K562 (cell line): ENCODE data around the gene C6orf47. TPM values are rescaled to one million over a fixed set of nuclear protein-coding genes. Genes with fewer than 3 reads are reported as not detected.
A peak's percentile ranks its signal among the peaks of the same experiment; 100 is the strongest.

ENCODE experiments used
- CSDE1 ChIP-seq, 2 experiments: fragments of 450-650 bp; IDR thresholded peaks; 2 replicates each; pipeline ENCODE4 v1.6.1; 2016; ENCODE audit warnings: mild to moderate bottlenecking in 1 of 2
- CTBP1 ChIP-seq: fragments of 450-650 bp; IDR thresholded peaks from 2 replicates; pipeline ENCODE4 v1.6.1; 2016; ENCODE audit warnings: borderline replicate concordance
- DLX4 ChIP-seq: fragments of 250-450 bp; sonication (Bioruptor Pico); IDR thresholded peaks from 2 replicates; pipeline ENCODE4 v1.6.1; 2021; ENCODE audit warnings: mild to moderate bottlenecking
- DMBX1 ChIP-seq: fragments of 250-450 bp; sonication (Bioruptor Pico); IDR thresholded peaks from 2 replicates; pipeline ENCODE4 v1.8.0; 2022; ENCODE audit warnings: inconsistent platforms, mild to moderate bottlenecking, moderate library complexity, borderline replicate concordance
- E2F6 ChIP-seq, 2 experiments: IDR thresholded peaks; 2 replicates each; pipeline ENCODE4 v1.6.1; 2011; ENCODE audit warnings: borderline replicate concordance in 1 of 2, control low read depth in 1 of 2, low read depth in 1 of 2, low read length in 1 of 2, mild to moderate bottlenecking in 1 of 2, mixed read lengths in 1 of 2, moderate library complexity in 1 of 2; ENCODE audit not compliant: insufficient read depth in 1 of 2, insufficient read length in 1 of 2, poor library complexity in 1 of 2, severe bottlenecking in 1 of 2; ENCODE audit errors: extremely low read depth in 1 of 2
- GTF2B ChIP-seq: IDR thresholded peaks from 2 replicates; pipeline ENCODE4 v1.6.1; 2011; ENCODE audit not compliant: insufficient read length; ENCODE audit errors: extremely low read depth
- LARP7 ChIP-seq: fragments of 450-650 bp; IDR thresholded peaks from 2 replicates; pipeline ENCODE4 v1.6.1; 2016
- MCM7 ChIP-seq, 2 experiments: fragments of 450-650 bp; IDR thresholded peaks; 2 replicates each; pipeline ENCODE4 v1.6.1; 2016 to 2018
- NBN ChIP-seq: fragments of 450-650 bp; IDR thresholded peaks from 2 replicates; pipeline ENCODE4 v1.6.1; 2016; ENCODE audit warnings: low read depth, mild to moderate bottlenecking
- PHB ChIP-seq: fragments of 250-450 bp; sonication (Bioruptor Pico); IDR thresholded peaks from 2 replicates; pipeline ENCODE4 v1.5.0; 2021
- PKNOX1 ChIP-seq: fragments of 450-650 bp; IDR thresholded peaks from 2 replicates; pipeline ENCODE4 v1.6.1; 2016
- RAD21 ChIP-seq, 2 experiments: fragments of 250-450 bp in 1 of 2; fragments of 450-650 bp in 1 of 2; sonication (Bioruptor Pico) in 1 of 2; formaldehyde crosslinking in 1 of 2; IDR thresholded peaks in 1 of 2; conservative IDR thresholded peaks in 1 of 2; 2 replicates each; pipeline versions ENCODE4 v1.4.0 to v1.8.0; 2020 to 2022; ENCODE audit warnings: mild to moderate bottlenecking in 2 of 2, moderate library complexity in 1 of 2
- SMARCC2 ChIP-seq: fragments of 450-650 bp; IDR thresholded peaks from 2 replicates; pipeline ENCODE4 v1.6.1; 2017; ENCODE audit warnings: antibody characterized with exemption, moderate library complexity, mild to moderate bottlenecking, low read depth
- ZC3H8 ChIP-seq: fragments of 450-650 bp; IDR thresholded peaks from 2 replicates; pipeline ENCODE4 v1.6.1; 2017
- ZNF197 ChIP-seq: fragments of 200-800 bp; sonication (Bioruptor generic); IDR thresholded peaks from 2 replicates; pipeline ENCODE4 v1.6.1; 2016; ENCODE audit warnings: low read depth, missing genetic modification characterization, missing compliant biosample characterization
- polyA plus RNA-seq, 8 experiments: library from polyadenylated mRNA; depleted of rRNA in 4 of 8; stranded (reverse) in 5 of 8; unstranded in 3 of 8; fragments of >200 nt; fragmentation: Nextera tagmentation in 2 of 8; fragmentation: Illumina TruSeq in 1 of 8; extraction: Ambion mirVana in 2 of 8; extraction: Trizol in 1 of 8; gene quantifications; 2 replicates each; pipeline versions ENCODE4 v1.2.1 to v1.2.3, GENCODE V29; 2011 to 2014; ENCODE audit warnings: inconsistent platforms in 1 of 8, missing spikeins in 1 of 8
- total RNA-seq, 7 experiments: library from RNA; depleted of rRNA in 6 of 7; stranded (reverse); fragments of >200 nt in 6 of 7; fragmentation: Illumina TruSeq in 2 of 7; extraction: Trizol in 2 of 7; gene quantifications; 2 replicates each; pipeline versions ENCODE4 v1.2.1 to v1.2.3, GENCODE V29; 2011 to 2021; ENCODE audit warnings: low replicate concordance in 1 of 7

The C6orf47 gene
- total and polyA plus RNA-seq, 9 of the 15 experiments (the other 6 are each of a cell fraction or from before 2014, with no cell fraction given) = 0.14 to 43.8 (median 27.0) TPM

- 0 out of 4 replicates have a peak, but pooled peaks of 1 of the 2 experiments have one; percentile 55 for TF ChIP-seq MCM7 (IDR thresholded peaks at IDR 0.05)
- TF ChIP-seq PKNOX1 = 0 out of 2 replicates have a peak, but pooled peaks have one; percentile 19
- peak; percentile 66; the same call in 1 of the 2 replicates for TF ChIP-seq ZC3H8
- no peak for TF ChIP-seq GTF2B
- peak in 1 of 2 experiments; percentile 39; a peak in 1 of 4 replicates for TF ChIP-seq CSDE1 (IDR thresholded peaks at IDR 0.05)
- TF ChIP-seq DMBX1 (CRISPR knock-in tag) = 0 out of 2 replicates have a peak, but pooled peaks have one; percentile 25
- TF ChIP-seq ZNF197 (CRISPR knock-in tag) = no peak
- TF ChIP-seq RAD21 (CRISPR knock-in tag; conservative IDR thresholded peaks at IDR 0.05 in 1 of 2, IDR thresholded peaks at IDR 0.05 in 1 of 2) = no peak
- TF ChIP-seq LARP7 = peak; percentile 88
- TF ChIP-seq NBN = peak; percentile 65; the same call in 1 of the 2 replicates
- no peak for TF ChIP-seq CTBP1
- no peak for TF ChIP-seq E2F6 (IDR thresholded peaks at IDR 0.05; ENCODE audit: borderline replicate concordance in 1 of 2, extremely low read depth in 1 of 2, insufficient read depth in 1 of 2, insufficient read length in 1 of 2, low read depth in 1 of 2, low read length in 1 of 2, poor library complexity in 1 of 2, severe bottlenecking in 1 of 2)
- peak; percentile 61; the same call in 1 of the 2 replicates for TF ChIP-seq SMARCC2
- no peak for TF ChIP-seq DLX4 (CRISPR knock-in tag)
- no peak for TF ChIP-seq PHB (CRISPR knock-in tag)
Measured at GRCh38 chr6:31621320-31621939, 39.1 kb downstream of the C6orf47 start (continued).
